Measurements from ENCODE around the gene GDPD5.

Gene GDPD5

GRCh38 chr11:75534259-75535069 lies 8.7 kb upstream of the GDPD5 start:
- DNase-seq, result no peak

DNA sequence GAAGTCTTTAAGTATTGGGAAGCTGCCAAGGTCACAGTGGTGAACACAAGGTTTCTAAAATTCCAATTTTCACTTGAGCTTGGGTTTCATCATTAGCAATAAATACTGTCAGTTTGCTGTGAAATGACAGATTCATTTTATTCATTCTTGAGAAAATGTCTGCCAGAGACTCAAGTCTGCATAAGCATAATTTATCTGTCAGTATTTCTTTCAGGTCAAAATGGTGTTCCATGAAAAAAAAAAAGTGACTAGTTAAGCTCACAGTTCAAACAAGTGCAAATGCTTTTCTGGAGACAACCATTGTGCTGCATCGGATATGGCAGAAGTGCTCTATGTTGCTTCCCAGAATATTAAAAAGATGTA lies 8.1 kb upstream of the GDPD5 start:
- no peak for DNase-seq

DNA sequence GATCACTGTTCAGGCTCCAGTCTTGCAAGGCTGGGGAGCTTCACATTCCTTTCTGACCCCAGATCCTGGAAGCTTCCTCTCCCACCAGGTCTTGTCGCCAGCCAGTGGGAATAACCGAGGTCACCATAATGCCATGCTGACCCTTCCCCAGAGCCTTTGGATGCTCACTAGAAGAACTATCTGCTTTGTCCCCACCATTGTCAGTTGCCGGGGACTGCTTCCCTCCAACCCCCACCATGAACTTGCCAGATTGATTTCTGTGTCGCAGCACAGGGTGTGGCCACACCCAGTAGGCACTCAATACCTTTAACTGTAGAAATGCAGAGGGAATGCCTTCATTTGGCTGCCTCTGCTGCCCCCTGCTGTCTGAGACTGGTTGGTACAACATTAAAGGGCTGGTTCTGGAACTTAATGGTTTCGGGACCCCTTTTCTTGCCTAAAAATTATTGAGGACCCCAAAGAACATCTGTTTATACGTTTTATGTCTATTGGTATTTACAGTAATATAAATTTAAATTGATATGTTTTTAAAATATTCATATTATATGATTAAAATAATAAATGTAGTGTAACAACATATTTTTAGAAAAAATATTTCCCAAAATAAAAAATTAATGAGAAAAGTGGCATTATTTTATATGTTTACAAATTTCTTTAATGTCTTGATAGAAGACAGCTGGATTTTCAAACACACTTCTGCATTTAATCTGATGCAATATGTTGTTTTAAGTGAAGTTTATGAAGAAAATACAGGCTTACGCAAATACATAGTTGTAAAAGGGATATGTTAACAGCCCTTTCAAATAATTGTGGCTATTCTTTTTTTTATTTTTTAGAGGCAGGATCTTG lies 6.7 kb upstream of the GDPD5 start:
- peak; percentile 89 for DNase-seq

GRCh38 chr11:75531325-75531724 lies 5.6 kb upstream of the GDPD5 start:
- no peak for DNase-seq

DNA sequence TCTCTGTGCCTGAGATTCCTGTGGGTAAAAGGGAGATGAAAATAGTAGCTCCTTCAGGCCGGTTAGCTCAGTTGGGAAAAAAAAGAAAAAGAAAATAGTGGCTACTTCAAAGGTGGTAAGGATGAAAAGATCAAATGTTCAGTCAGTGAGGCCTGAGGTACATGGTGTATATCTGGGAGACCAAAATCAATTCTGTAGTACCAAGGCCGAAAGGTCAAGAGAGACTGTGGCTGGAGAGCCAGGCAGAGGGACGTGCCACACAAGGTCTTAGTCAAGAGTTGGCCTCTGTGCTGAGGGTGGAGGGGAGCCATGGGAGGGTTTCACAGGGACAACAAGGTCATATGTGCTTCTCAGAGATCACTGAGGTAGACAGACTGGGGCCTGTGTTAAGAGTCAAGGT lies 4.8 kb upstream of the GDPD5 start:
- no peak for DNase-seq

DNA sequence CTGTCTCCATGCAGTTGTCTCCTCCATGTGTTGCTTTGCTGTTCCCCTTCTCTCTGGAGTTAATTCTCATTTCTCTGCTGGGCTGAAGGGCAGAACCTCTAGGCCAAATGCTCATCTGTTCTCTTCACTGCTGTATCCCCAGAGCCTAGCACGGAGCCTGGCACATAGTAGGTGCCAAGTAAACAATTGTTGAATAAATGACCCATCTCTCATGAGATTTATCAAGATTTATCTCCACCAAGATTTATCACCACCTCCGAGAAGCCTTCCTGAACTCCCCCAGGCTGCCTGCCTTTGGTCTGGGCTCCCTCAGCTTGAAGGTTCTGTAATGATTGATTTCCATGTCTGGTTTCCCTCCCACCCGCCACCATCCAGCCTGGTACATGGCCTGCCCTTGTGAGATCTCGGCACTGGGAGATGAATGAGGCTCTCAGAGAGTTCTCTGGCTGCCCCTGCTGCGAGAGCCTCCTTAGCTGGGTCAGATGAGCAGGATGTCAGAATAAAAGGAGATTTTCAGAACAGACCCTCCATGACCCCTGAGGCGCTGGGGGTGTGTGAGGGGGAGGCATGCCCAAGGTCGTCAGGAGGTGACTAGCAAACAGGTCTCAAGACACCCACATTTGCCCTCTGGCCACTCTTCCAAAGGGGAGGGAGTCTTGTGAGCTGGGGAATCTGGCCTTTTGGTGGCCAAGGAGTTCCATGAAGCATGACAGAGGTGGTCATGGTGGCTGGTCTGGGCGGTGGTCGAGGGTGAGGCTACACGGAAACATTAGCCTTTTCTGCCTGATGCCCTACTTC lies 2.4 kb upstream of the GDPD5 start:
- DNase-seq, result no peak

GRCh38 chr11:75527130-75527529 lies 1.4 kb upstream of the GDPD5 start:
- DNase-seq, result no peak

- DNase-seq, result no peak
These were observed 426 bp upstream of the GDPD5 start for GRCh38 chr11:75526192-75526541.

GRCh38 chr11:75524665-75525432 lies 892 bp downstream of the GDPD5 start:
- peak; percentile 13 for DNase-seq

- peak; percentile 12 for DNase-seq
These were observed 1.7 kb downstream of the GDPD5 start for GRCh38 chr11:75523811-75524664.

- DNase-seq, result no peak
These were observed 2.6 kb downstream of the GDPD5 start for GRCh38 chr11:75523189-75523588.

DNA sequence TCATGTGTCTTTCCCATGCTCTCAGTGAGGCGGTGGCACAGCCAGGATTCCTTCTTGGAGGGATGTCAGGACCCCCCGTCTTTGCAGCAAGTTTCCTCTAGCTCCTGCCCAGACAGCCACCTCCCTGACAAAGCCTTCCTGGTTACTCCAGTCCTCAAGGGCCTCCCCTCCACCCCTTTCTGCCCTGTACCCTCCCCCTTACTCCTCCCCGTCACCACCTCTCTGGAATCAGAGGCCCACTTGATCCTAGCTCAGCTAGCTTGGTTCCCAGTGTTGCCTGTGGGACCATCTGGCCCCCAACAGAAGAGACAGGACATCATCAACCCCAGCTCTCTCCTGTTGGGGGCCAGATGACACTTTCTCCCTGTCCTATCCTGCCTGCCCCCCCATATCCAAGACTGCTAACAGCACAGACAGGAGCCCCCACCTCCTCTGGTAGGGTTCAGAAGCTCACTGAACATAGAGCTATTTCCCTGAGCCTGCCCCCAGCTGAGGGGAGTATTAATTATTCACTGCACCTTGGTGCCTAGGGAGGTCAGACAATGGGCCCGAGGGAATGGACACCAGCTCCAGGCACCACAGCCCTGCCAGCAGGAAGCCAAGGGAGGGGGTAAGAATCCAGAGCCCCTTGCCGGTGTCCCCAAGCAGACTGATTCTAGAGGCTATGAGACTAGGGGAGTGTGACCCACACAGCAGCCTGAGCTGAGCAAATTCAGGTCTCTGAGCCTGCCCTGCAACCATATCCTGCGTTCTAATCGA lies 3.3 kb downstream of the GDPD5 start:
- DNase-seq, result no peak

DNA sequence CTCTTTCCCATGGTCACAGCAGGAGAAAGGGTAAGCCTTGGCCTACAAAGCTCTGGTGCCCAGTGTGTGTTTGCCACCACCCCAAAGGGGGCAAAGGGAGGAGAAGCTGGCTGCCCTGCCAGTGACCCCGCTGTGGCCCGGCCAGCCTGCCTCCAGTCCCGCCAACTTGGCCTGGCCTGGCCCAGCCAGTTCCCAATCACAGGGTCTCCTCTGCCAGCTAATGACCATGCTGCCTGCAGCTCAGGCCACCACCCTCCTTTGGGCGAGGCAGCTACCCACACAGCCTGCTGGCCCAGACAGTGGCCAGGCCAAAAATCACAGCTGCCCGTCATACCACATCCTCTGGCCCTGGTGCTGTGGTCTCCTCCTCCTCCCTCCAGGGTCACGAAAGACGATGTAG lies 5.1 kb downstream of the GDPD5 start:
- no peak for DNase-seq

- no peak for DNase-seq
These were observed 6.7 kb downstream of the GDPD5 start for GRCh38 chr11:75518771-75519653.

DNA sequence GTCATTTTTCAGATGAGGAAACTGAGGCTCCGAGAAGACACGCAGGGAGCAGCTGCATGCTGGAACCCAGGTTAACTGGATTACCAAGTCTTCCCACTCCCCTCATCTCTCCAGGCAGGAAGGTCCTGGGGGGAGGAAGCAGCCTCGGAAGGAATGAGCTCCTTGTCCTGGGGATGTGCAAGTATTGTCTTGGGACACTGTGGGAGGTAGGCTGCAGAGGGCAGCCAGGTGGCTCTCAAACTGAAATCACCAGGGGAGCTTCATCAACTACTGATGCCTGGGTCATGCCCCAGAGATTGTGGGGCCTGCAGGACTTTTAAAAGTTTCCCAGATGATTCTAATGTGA lies 7.6 kb downstream of the GDPD5 start:
- no peak for DNase-seq

- no peak for DNase-seq
These were observed 8.9 kb downstream of the GDPD5 start for GRCh38 chr11:75516886-75517285.

DNA sequence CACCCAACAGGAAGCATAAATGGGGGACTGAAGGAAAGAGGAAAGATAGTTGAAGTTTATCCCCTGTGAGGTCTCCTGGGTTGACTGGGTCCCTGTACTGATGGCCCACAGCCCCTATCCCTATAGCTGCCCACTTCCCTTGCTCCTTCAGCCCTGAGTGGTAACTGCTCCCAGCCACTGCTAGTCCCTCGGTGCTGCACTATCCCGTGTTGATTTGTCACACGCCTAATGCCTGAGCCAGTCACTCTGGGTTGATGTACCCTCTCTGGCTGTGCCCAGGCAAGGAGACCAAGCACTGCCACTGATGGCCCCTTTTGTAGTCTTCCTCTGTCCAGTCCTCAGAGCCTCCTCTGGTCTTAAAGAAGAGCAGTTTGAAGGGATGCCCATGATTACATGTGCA lies 9.6 kb downstream of the GDPD5 start:
- no peak for DNase-seq

DNA sequence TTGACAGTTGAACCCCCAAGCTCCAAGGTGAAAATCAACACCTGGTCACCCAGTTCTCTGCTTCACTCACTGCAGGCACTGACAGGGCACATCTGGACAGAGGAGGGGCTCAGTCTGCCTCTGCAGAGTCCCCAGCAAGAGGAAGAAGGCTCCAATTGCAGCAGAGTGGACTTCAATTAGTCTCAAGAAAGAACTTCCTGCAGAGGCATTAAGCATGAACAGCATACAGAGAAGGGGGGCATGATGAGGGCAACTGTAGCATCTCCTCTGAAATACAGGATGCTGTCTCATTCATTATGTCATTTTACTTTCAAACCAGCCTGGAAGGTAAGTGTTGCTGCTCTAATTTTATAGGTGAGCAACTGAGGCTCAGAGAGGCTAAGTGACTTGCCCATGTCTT lies 11.1 kb downstream of the GDPD5 start:
- DNase-seq, result no peak

DNA sequence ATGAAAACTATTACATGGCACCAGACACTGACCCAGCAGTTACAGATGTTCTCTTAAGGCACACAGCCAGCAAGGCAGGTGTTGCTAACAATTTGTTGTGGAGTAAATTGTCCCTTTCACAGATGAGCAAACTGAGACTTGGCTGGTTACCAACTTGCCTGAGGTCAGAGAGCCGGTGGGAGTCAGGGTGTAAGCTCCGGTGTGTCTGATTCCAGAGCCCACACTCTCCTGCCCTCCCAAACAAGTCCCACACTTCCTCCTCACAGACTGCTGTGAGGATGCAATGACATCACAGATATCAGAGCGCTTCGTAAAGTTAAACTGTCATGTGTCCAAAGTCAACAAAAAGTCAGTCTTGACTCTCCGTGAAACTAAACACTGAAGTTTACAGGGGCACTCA lies 12.5 kb downstream of the GDPD5 start:
- DNase-seq, result no peak

DNA sequence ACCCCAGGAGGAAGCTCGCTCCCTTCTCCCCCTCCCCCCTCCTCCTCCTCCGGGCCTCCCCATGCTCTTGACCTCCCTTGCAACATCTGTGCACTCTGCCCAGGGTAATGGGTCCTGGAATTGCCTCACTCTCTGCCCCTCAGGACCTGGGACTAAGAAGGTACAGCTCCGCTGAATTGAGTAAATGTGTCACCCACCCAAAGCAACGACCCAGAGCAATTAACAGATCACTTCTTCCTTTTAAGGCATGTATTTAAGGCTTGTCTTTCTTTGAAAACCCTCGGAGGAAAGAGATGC lies 15.1 kb downstream of the GDPD5 start:
- no peak for DNase-seq
